HG02642 (cell line): ENCODE data around the gene IRF2BPL.

Experiments
- ATAC-seq: cut with Tn5 transposase; IDR thresholded peaks from one replicate; pipeline ENCODE4 v1.9.1; 2021; ENCODE audit warnings: mild to moderate bottlenecking; ENCODE audit not compliant: unreplicated experiment, poor library complexity

IRF2BPL gene

GRCh38 chr14:77014734-77015133 lies 13.8 kb downstream of the IRF2BPL start:
- no peak for ATAC-seq

GRCh38 chr14:77014004-77014604 lies 14.4 kb downstream of the IRF2BPL start:
- no peak for ATAC-seq

- ATAC-seq: no peak
Observed at GRCh38 chr14:77012193-77012765, 16.2 kb downstream of the IRF2BPL start.

GRCh38 chr14:77011245-77011644 lies 17.3 kb downstream of the IRF2BPL start:
- no peak for ATAC-seq

GRCh38 chr14:77009014-77009413 lies 19.5 kb downstream of the IRF2BPL start:
- ATAC-seq: no peak

GRCh38 chr14:77008541-77008940 lies 20.0 kb downstream of the IRF2BPL start:
- ATAC-seq: no peak

GRCh38 chr14:77007975-77008421 lies 20.5 kb downstream of the IRF2BPL start:
- ATAC-seq: no peak

- no peak for ATAC-seq
Observed at GRCh38 chr14:77007183-77007974, 21.1 kb downstream of the IRF2BPL start.

- ATAC-seq: no peak
Observed at GRCh38 chr14:77006132-77006531, 22.4 kb downstream of the IRF2BPL start.

GRCh38 chr14:77005559-77005958 lies 22.9 kb downstream of the IRF2BPL start:
- no peak for ATAC-seq

GRCh38 chr14:77004711-77005460 lies 23.6 kb downstream of the IRF2BPL start:
- no peak for ATAC-seq

- ATAC-seq: no peak
Observed at GRCh38 chr14:77003960-77004710, 24.4 kb downstream of the IRF2BPL start.

GRCh38 chr14:77002889-77003288 lies 25.6 kb downstream of the IRF2BPL start:
- ATAC-seq: no peak

GRCh38 chr14:77002335-77002734 lies 26.2 kb downstream of the IRF2BPL start:
- ATAC-seq: no peak

GRCh38 chr14:77000340-77001270 lies 27.9 kb downstream of the IRF2BPL start:
- ATAC-seq: no peak

GRCh38 chr14:76998910-76999309 lies 29.6 kb downstream of the IRF2BPL start:
- no peak for ATAC-seq

- no peak for ATAC-seq
Observed at GRCh38 chr14:76997257-76997970, 31.1 kb downstream of the IRF2BPL start.

- ATAC-seq: no peak
Observed at GRCh38 chr14:76996563-76997146, 31.9 kb downstream of the IRF2BPL start.
